Spleen (tissue), 7 donors: ENCODE data around the gene GRID2.

Experiments used
- POLR2A ChIP-seq, 3 donors: fragments of 450-650 bp; IDR thresholded peaks; one replicate each; pipeline ENCODE4 v1.5.1; 2017; ENCODE audit warnings: antibody characterized with exemption in 3 of 3, mild to moderate bottlenecking in 1 of 3
- TF ChIP-seq, protein P1 (sequence below), 11 experiments: fragments of 200-600 bp in 7 of 11; fragments of 450-650 bp in 4 of 11; sonication (generic) in 4 of 11; IDR thresholded peaks in 8 of 11; conservative IDR thresholded peaks in 3 of 11; 1 replicate in 7 of 11; 2 replicates in 4 of 11; pipeline versions ENCODE4 v1.4.0 to v1.8.0; 2016 to 2021; ENCODE audit warnings: antibody characterized with exemption in 11 of 11, inconsistent platforms in 4 of 11, mild to moderate bottlenecking in 1 of 11
- donor health status: DM: no; HTN: no; CAD: no; lungs with moderate emphysema.
- donor health status: DM: no; HTN: no; CAD: no.
- donor health status: DM: no; HTN: no; CAD: no.

DNA sequence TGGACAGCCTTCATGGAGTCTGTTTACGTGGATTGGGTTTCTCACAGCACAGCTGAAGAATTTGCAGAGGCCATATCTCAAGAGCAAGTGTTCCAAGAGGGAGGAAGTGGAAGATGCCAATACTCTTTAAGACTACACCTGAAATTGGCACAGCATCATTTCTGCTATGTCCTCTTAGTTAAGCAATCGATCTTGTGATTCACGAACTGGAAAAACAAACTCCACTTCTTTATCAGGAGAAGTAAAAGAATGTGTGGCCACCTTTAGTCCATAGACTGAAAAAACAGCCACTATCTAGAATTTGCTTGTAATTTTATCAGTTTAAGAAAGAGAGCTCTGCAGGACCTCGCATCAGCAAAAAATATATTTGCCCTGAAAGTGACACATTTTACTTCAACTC is 1051.6 kb downstream of the GRID2 start:
- no peak for TF ChIP-seq POLR2A (IDR thresholded peaks at IDR 0.05)
- TF ChIP-seq, protein P1, sequence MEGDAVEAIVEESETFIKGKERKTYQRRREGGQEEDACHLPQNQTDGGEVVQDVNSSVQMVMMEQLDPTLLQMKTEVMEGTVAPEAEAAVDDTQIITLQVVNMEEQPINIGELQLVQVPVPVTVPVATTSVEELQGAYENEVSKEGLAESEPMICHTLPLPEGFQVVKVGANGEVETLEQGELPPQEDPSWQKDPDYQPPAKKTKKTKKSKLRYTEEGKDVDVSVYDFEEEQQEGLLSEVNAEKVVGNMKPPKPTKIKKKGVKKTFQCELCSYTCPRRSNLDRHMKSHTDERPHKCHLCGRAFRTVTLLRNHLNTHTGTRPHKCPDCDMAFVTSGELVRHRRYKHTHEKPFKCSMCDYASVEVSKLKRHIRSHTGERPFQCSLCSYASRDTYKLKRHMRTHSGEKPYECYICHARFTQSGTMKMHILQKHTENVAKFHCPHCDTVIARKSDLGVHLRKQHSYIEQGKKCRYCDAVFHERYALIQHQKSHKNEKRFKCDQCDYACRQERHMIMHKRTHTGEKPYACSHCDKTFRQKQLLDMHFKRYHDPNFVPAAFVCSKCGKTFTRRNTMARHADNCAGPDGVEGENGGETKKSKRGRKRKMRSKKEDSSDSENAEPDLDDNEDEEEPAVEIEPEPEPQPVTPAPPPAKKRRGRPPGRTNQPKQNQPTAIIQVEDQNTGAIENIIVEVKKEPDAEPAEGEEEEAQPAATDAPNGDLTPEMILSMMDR (IDR thresholded peaks at IDR 0.05 in 8 of 11, conservative IDR thresholded peaks at IDR 0.05 in 3 of 11), result no peak
